ENCODE results near the gene CEP57L1.

CEP57L1 gene

DNA sequence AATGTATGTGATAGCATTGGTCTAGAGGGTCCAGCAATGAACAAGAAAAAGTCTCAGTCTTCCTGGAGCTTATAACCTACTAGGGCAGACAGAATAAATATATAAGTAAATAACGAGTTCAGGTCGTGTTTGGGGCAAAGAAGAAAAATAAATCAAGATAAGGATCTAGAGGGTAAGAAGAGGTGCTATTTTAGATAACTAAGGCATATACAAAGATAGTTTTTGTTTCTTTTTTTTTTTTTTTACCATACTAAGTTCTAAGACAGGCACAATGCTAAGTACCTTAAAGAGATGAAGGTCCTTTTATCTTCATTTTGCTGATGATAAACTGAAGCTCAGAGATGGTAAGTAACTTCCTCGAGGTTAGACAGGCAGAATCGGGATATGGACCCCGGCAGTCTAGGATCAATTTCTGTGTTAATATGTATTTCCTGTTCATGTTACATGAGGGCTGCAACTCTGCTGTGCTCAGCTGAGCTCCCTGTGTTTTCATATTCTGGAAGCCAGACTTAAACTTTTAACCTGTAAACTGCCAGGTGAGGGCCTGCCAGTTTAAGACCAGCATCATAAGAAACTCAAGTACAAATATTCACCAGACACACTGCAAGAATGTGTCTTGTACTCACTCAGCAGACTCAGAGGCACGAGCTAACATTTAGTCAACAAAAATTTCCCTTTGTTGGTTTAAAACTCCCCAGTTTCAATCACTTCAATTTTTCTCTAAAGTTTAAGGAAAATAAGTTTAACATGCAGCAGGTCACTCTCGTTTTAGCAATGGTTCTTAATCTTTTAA lies 24.0 kb upstream of the CEP57L1 start:
- in situ Hi-C loops (cut with MboI; ENCODE audit: low pct_unique_long_range_greater_than_20kb, low sequenced_read_pairs, unreplicated experiment): no loop called here
- DNase-seq (ENCODE audit: low spot score): no peak
- TF ChIP-seq, protein P1, sequence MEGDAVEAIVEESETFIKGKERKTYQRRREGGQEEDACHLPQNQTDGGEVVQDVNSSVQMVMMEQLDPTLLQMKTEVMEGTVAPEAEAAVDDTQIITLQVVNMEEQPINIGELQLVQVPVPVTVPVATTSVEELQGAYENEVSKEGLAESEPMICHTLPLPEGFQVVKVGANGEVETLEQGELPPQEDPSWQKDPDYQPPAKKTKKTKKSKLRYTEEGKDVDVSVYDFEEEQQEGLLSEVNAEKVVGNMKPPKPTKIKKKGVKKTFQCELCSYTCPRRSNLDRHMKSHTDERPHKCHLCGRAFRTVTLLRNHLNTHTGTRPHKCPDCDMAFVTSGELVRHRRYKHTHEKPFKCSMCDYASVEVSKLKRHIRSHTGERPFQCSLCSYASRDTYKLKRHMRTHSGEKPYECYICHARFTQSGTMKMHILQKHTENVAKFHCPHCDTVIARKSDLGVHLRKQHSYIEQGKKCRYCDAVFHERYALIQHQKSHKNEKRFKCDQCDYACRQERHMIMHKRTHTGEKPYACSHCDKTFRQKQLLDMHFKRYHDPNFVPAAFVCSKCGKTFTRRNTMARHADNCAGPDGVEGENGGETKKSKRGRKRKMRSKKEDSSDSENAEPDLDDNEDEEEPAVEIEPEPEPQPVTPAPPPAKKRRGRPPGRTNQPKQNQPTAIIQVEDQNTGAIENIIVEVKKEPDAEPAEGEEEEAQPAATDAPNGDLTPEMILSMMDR (IDR thresholded peaks at IDR 0.05; ENCODE audit: extremely low read depth, insufficient read depth, missing control alignments): no peak

DNA sequence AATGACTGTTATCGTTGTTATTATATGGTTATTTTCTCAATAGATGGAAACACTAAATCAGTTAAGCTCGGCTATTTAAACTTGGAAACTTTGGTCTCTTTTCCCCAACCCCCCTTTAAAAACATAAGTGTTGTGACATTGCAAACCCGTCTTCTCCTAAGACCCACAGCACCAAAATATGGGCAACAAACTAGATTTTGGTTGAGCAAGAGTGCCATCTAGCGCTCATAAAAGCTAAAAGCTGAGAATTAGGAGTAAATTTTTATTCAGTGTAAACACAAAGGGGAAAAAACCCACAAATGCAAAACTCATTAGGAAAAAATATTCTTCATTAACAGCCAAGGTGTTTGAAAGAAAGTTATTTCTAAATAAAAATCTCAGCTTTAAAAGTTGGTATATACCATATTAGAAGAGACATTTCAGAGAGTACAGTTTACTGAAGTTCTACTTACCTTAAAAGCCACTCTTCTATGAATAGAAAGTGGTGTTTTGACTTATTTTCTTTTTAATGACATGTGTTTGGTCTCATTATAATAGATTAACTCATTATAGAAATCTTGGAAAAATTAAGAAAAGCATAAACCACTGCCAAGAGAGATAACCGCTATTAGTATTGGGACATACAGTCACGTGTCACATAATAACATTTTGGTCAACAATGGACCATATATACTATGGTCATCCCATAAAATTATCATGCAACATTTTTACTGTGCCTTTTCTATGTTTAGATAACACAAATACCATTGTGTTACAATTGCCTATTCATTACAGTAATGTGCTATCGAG lies 21.8 kb upstream of the CEP57L1 start:
- TF ChIP-seq, protein P1 (IDR thresholded peaks at IDR 0.05; ENCODE audit: extremely low read depth, insufficient read depth, missing control alignments): peak; percentile 64
- in situ Hi-C loops (cut with MboI; ENCODE audit: low pct_unique_long_range_greater_than_20kb, low sequenced_read_pairs, unreplicated experiment): no loop called here
- peak; percentile 31 for DNase-seq (ENCODE audit: low spot score)

DNA sequence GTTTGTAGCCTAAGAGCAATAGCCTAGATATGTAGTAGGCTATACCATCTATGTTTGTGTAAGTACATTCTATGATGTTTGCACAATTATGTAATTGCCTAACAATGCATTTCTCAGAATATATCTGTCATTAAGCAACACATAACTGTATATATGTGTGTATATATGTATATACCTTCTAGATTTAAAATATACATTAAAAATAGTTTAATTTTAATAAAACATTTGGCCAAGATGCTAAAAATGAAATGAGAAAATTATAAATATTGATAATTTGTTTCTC lies 21.2 kb upstream of the CEP57L1 start:
- in situ Hi-C loops (cut with MboI; ENCODE audit: low pct_unique_long_range_greater_than_20kb, low sequenced_read_pairs, unreplicated experiment): no loop called here
- no peak for DNase-seq (ENCODE audit: low spot score)
- TF ChIP-seq, protein P1 (IDR thresholded peaks at IDR 0.05; ENCODE audit: extremely low read depth, insufficient read depth, missing control alignments): no peak

DNA sequence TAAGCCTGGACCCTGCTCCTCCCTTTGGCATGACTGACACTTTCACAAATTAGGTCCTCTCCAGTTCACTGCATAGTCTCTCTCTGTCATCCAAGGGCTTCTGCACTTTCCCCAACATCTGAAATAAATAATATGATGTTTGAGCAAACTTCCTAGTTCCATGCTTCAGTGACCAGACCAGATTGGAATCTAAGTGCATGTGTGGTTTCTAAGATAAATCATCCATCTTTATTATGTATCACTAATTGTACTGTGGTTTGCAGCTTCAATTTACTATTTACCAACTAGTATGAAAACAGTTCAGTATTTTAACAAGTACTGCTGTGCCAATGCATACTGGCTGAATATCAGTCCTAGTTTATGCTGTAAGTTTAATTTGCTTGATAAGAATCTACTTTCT lies 19.4 kb upstream of the CEP57L1 start:
- TF ChIP-seq, protein P1 (IDR thresholded peaks at IDR 0.05; ENCODE audit: extremely low read depth, insufficient read depth, missing control alignments): no peak
- no peak for DNase-seq (ENCODE audit: low spot score)
- in situ Hi-C loops (cut with MboI; ENCODE audit: low pct_unique_long_range_greater_than_20kb, low sequenced_read_pairs, unreplicated experiment): no loop called here

DNA sequence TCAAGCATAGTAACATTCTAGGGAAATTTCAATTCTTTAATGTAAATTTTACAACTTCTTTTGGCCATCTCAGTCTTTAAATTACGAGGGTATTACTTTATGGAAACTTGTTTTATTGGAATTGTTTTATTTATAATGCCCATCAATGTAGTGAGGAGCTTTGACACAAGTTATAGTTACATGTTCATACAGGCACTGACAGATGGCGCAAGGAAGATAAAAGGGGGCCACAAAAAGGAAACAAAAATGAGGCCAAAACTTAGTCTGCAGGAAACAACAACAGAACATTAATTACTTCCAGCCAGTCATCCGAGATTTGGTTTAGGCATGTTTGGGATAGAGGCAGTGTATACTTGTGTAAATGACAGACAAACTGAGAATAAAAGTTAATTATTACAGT lies 18.9 kb upstream of the CEP57L1 start:
- in situ Hi-C loops (cut with MboI; ENCODE audit: low pct_unique_long_range_greater_than_20kb, low sequenced_read_pairs, unreplicated experiment): no loop called here
- no peak for DNase-seq (ENCODE audit: low spot score)
- TF ChIP-seq, protein P1 (IDR thresholded peaks at IDR 0.05; ENCODE audit: extremely low read depth, insufficient read depth, missing control alignments): no peak

DNA sequence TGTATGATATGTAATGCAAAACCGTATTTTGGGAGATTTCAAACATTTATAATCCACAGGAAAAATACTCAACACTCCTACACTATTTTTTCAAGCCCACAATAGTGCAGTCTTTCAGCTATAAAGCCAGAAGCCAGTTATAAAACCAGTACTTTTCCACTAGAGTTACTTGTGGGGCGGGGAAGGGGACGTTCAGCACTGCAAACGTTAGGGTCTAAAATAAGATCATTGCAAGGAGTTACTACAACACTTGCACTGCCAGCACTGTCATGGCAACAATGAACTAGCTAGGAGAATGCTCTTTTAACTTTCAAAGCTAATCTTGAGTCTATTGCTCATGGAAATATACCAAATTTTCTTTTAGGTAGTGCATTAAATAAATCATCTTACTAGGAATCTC lies 15.3 kb upstream of the CEP57L1 start:
- TF ChIP-seq, protein P1 (IDR thresholded peaks at IDR 0.05; ENCODE audit: extremely low read depth, insufficient read depth, missing control alignments): no peak
- DNase-seq (ENCODE audit: low spot score): no peak
- in situ Hi-C loops (cut with MboI; ENCODE audit: low pct_unique_long_range_greater_than_20kb, low sequenced_read_pairs, unreplicated experiment): no loop called here

Data from GM13977 (cell line).